Right renal cortex interstitium (tissue), 3 donors: Measurements from ENCODE around the gene TAF1D. TPM values are rescaled to one million over a fixed set of nuclear protein-coding genes. Genes with fewer than 3 reads are reported as not detected.
"Not testable (repeated sequence)": the region's sequence is repeated elsewhere in the genome, so short reads cannot be mapped to it uniquely, and the experiment has no call there.

ENCODE experiments used
- DNase-seq, 3 donors: peaks; one replicate each; pipeline ENCODE4 v3.0.0-alpha.2; 2013; ENCODE audit warnings: low read depth in 3 of 3, low spot score in 2 of 3
- polyA plus RNA-seq, 3 donors: library from polyadenylated mRNA; unstranded; fragments of 120-200 nt; gene quantifications; one replicate each; pipeline ENCODE4 v1.2.1, GENCODE V29; 2013; ENCODE audit not compliant: insufficient read length in 3 of 3

Gene TAF1D
- 100 to 1,000 TPM; 108 to 125 (median 112) TPM for polyA plus RNA-seq

GRCh38 chr11:93741094-93741881 lies at the start of gene TAF1D, which contains the start of gene C11orf54:
Gene TAF1D, minus strand, starts transcription at chr11:93741495. Its CDS starts 2,191 bp downstream, at chr11:93739304.
Gene C11orf54, plus strand, starts transcription at chr11:93741672. Its CDS starts 5,722 bp downstream, at chr11:93747394.
- peak; percentile 94 to 98 (median 98) for DNase-seq

GRCh38 chr11:93784935-93785360 lies 43.7 kb upstream of the TAF1D start:
- no peak for DNase-seq

- peak; percentile 88 to 93 (median 88) for DNase-seq
Measured at GRCh38 chr11:93784145-93784934, 43.0 kb upstream of the TAF1D start, which contains the start of gene MED17. Gene MED17, plus strand, starts transcription at chr11:93784282. Its CDS starts 232 bp downstream, at chr11:93784514.

GRCh38 chr11:93783765-93784144 lies 42.5 kb upstream of the TAF1D start:
- DNase-seq = no peak

GRCh38 chr11:93783362-93783761 lies 42.1 kb upstream of the TAF1D start:
- no peak for DNase-seq

- DNase-seq = no peak
Measured at GRCh38 chr11:93775289-93775688, 34.0 kb upstream of the TAF1D start.

- not testable (repeated sequence) for DNase-seq
Measured at GRCh38 chr11:93774560-93774959, 33.3 kb upstream of the TAF1D start.

- no peak for DNase-seq
Measured at GRCh38 chr11:93773601-93774200, 32.4 kb upstream of the TAF1D start.

GRCh38 chr11:93773045-93773477 lies 31.8 kb upstream of the TAF1D start:
- DNase-seq = no peak

- DNase-seq = no peak
Measured at GRCh38 chr11:93772123-93772522, 30.8 kb upstream of the TAF1D start.

- no peak for DNase-seq
Measured at GRCh38 chr11:93770160-93770559, 28.9 kb upstream of the TAF1D start.

- DNase-seq = no peak
Measured at GRCh38 chr11:93767018-93767417, 25.7 kb upstream of the TAF1D start.

GRCh38 chr11:93766504-93766903 lies 25.2 kb upstream of the TAF1D start:
- DNase-seq = no peak

GRCh38 chr11:93765551-93765950 lies 24.3 kb upstream of the TAF1D start:
- no peak for DNase-seq

GRCh38 chr11:93761910-93762309 lies 20.6 kb upstream of the TAF1D start:
- no peak for DNase-seq

GRCh38 chr11:93759123-93759522 lies 17.8 kb upstream of the TAF1D start:
- not testable (repeated sequence) for DNase-seq

GRCh38 chr11:93757924-93758865 lies 16.9 kb upstream of the TAF1D start:
- DNase-seq = no peak

- no peak for DNase-seq
Measured at GRCh38 chr11:93757301-93757700, 16.0 kb upstream of the TAF1D start.

GRCh38 chr11:93756748-93757147 lies 15.5 kb upstream of the TAF1D start:
- DNase-seq = no peak

GRCh38 chr11:93753241-93753640 lies 11.9 kb upstream of the TAF1D start:
- no peak for DNase-seq
